ENCODE measurements around the gene RPS15.

RPS15 gene

DNA sequence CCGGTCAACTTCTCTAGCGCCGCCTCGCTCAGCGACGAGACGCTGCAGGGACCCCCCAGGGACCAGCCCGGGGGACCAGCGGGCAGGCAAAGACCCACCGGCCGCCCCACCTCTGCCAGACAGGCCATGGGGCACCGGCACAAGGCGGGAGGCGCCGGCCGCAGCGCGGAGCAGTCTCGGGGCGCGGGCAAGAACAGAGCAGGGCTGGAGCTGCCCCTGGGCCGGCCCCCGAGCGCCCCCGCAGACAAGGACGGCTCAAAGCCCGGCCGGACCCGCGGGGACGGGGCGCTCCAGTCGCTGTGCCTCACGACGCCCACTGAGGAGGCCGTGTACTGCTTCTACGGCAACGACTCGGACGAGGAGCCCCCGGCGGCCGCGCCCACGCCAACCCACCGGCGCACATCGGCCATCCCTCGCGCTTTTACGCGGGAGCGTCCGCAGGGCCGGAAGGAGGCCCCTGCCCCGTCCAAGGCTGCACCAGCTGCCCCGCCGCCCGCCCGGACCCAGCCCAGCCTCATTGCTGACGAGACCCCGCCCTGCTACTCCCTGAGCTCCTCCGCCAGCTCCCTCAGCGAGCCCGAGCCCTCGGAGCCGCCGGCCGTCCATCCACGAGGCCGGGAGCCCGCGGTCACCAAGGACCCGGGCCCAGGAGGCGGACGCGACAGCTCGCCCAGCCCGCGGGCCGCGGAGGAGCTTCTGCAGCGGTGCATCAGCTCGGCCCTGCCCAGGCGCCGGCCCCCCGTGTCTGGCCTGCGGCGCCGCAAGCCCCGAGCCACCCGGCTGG, 29.5 kb downstream of the RPS15 start:
- no peak overlapping the region for H3K4me3 ChIP-seq (ENCODE audit: extremely low read depth, insufficient read depth, low read length, poor library complexity, severe bottlenecking)
- no peaks in the 10 kb centered on the region for H3K36me3 ChIP-seq (ENCODE audit: control insufficient read depth, insufficient read depth, low read length)
- H3K4me1 ChIP-seq (ENCODE audit: control insufficient read depth, insufficient read depth, low read length, poor library complexity, severe bottlenecking), result peaks cover 23% of the 10 kb centered on the region
- WGBS, 2 experiments (ENCODE audit: insufficient coverage in 2 of 2), result 4 to 6% methylated on average over 79 to 83 of the region's 92 CpGs
- H3K9me3 ChIP-seq (ENCODE audit: control insufficient read depth, low read length), result no peaks in the 10 kb centered on the region
- no peak overlapping the region for H3K27ac ChIP-seq (ENCODE audit: low read depth, low read length, severe bottlenecking)

DNA sequence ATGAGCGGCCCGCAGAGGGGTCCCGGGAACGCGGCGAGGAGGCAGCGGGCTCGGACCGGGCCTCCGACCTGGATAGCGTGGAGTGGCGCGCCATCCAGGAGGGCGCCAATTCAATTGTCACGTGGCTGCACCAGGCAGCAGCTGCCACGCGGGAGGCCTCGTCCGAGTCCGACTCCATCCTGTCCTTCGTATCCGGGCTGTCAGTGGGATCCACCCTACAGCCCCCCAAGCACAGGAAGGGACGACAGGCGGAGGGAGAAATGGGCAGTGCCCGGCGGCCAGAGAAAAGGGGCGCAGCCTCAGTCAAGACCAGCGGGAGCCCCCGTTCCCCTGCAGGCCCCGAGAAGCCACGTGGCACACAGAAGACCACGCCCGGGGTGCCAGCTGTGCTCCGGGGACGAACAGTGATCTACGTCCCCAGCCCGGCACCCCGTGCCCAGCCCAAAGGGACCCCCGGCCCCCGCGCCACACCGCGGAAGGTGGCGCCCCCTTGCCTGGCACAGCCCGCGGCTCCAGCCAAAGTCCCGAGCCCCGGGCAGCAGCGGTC, 30.2 kb downstream of the RPS15 start:
- H3K9me3 ChIP-seq (ENCODE audit: control insufficient read depth, low read length), result no peaks in the 10 kb centered on the region
- no peak overlapping the region for H3K27ac ChIP-seq (ENCODE audit: low read depth, low read length, severe bottlenecking)
- no peak overlapping the region for H3K4me3 ChIP-seq (ENCODE audit: extremely low read depth, insufficient read depth, low read length, poor library complexity, severe bottlenecking)
- peaks cover 23% of the 10 kb centered on the region for H3K4me1 ChIP-seq (ENCODE audit: control insufficient read depth, insufficient read depth, low read length, poor library complexity, severe bottlenecking)
- H3K36me3 ChIP-seq (ENCODE audit: control insufficient read depth, insufficient read depth, low read length), result no peaks in the 10 kb centered on the region
- WGBS, 2 experiments (ENCODE audit: insufficient coverage in 2 of 2), result 21% methylated on average over 42 to 44 of the region's 49 CpGs

- Histone ChIP-seq H3K9me3 (ENCODE audit: control insufficient read depth, low read length) (no peaks in the 10 kb centered on the region), H3K36me3 (ENCODE audit: control insufficient read depth, insufficient read depth, low read length) (no peaks in the 10 kb centered on the region), H3K27ac (ENCODE audit: low read depth, low read length, severe bottlenecking) (no peak overlapping the region), H3K4me3 (ENCODE audit: extremely low read depth, insufficient read depth, low read length, poor library complexity, severe bottlenecking) (no peak overlapping the region), H3K4me1 (ENCODE audit: control insufficient read depth, insufficient read depth, low read length, poor library complexity, severe bottlenecking) (peaks cover 23% of the 10 kb centered on the region)
- 3 to 4% methylated on average over 39 to 42 of the region's 47 CpGs for WGBS, 2 experiments (ENCODE audit: insufficient coverage in 2 of 2)
These were observed 30.6 kb downstream of the RPS15 start for GRCh38 chr19:1468821-1469254.

- Histone ChIP-seq H3K4me3 (ENCODE audit: extremely low read depth, insufficient read depth, low read length, poor library complexity, severe bottlenecking) (peak overlapping the region; percentile 6), H3K9me3 (ENCODE audit: control insufficient read depth, low read length) (no peaks in the 10 kb centered on the region), H3K4me1 (ENCODE audit: control insufficient read depth, insufficient read depth, low read length, poor library complexity, severe bottlenecking) (peaks cover 23% of the 10 kb centered on the region), H3K36me3 (ENCODE audit: control insufficient read depth, insufficient read depth, low read length) (no peaks in the 10 kb centered on the region), H3K27ac (ENCODE audit: low read depth, low read length, severe bottlenecking) (no peak overlapping the region)
- 7 to 8% methylated on average over 91 to 111 of the region's 117 CpGs for WGBS, 2 experiments (ENCODE audit: insufficient coverage in 2 of 2)
These were observed 31.3 kb downstream of the RPS15 start for GRCh38 chr19:1469255-1470054.

DNA sequence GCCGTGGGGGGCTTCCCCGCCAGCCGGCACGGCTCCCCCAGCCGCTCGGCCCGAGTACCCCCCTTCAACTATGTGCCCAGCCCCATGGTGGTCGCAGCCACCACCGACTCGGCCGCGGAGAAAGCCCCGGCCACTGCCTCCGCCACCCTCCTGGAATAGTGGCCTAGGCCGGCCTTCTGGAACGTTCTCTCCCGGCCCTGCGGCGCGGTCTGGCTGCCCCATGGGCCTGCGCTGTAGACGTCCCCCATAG, 31.8 kb downstream of the RPS15 start:
- H3K9me3 ChIP-seq (ENCODE audit: control insufficient read depth, low read length), result no peaks in the 10 kb centered on the region
- H3K4me3 ChIP-seq (ENCODE audit: extremely low read depth, insufficient read depth, low read length, poor library complexity, severe bottlenecking), result peak overlapping the region; percentile 24
- WGBS, 2 experiments (ENCODE audit: insufficient coverage in 2 of 2), result 14 to 15% methylated on average over 17 to 19 of the region's 22 CpGs
- H3K4me1 ChIP-seq (ENCODE audit: control insufficient read depth, insufficient read depth, low read length, poor library complexity, severe bottlenecking), result peaks cover 23% of the 10 kb centered on the region
- H3K27ac ChIP-seq (ENCODE audit: low read depth, low read length, severe bottlenecking), result no peak overlapping the region
- peaks cover 3% of the 10 kb centered on the region for H3K36me3 ChIP-seq (ENCODE audit: control insufficient read depth, insufficient read depth, low read length)

DNA sequence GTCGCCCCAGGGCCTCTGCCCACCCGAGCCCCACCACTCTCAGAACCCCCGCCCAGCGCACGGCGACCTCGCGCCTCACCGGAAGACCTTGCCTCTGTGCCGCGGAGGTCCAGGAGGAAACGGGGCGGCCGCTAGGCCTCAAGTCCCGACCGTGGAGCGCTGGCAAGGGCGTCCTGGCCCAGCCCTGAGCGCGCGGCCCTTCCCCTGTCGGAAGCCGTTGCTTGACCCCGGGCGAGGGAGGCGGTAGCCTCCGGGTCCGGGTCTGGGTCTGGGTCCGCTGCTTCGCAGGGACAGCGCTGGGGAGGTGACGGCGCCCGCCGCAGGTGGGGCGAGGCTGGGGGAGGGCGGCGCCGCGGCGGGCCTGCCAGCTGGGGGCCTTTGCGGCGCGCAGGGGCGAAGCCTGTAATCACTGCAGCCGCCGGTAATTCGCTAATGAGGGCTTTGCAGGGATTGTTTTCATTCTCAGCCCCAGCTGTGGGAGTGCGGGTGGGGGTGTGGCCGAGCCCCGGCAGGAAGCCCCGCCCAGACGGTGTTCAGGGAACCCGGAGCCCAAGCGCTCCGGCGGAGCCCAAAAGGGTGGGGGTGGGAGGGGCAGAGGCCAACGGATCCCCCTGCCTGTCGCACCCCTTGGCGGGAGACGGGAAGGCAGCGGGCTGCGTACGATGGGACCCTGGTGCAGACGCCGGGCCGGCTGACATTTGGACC, 32.3 kb downstream of the RPS15 start:
- WGBS, 2 experiments (ENCODE audit: insufficient coverage in 2 of 2), result 1% methylated on average over 51 to 53 of the region's 67 CpGs
- H3K36me3 ChIP-seq (ENCODE audit: control insufficient read depth, insufficient read depth, low read length), result peaks cover 8% of the 10 kb centered on the region
- H3K27ac ChIP-seq (ENCODE audit: low read depth, low read length, severe bottlenecking), result no peak overlapping the region
- peak overlapping the region; percentile 24 for H3K4me3 ChIP-seq (ENCODE audit: extremely low read depth, insufficient read depth, low read length, poor library complexity, severe bottlenecking)
- H3K9me3 ChIP-seq (ENCODE audit: control insufficient read depth, low read length), result no peaks in the 10 kb centered on the region
- peaks cover 23% of the 10 kb centered on the region for H3K4me1 ChIP-seq (ENCODE audit: control insufficient read depth, insufficient read depth, low read length, poor library complexity, severe bottlenecking)

- H3K27ac ChIP-seq (ENCODE audit: low read depth, low read length, severe bottlenecking), result no peak overlapping the region
- peaks cover 23% of the 10 kb centered on the region for H3K4me1 ChIP-seq (ENCODE audit: control insufficient read depth, insufficient read depth, low read length, poor library complexity, severe bottlenecking)
- no peaks in the 10 kb centered on the region for H3K9me3 ChIP-seq (ENCODE audit: control insufficient read depth, low read length)
- H3K36me3 ChIP-seq (ENCODE audit: control insufficient read depth, insufficient read depth, low read length), result peaks cover 12% of the 10 kb centered on the region
- peak overlapping the region; percentile 24 for H3K4me3 ChIP-seq (ENCODE audit: extremely low read depth, insufficient read depth, low read length, poor library complexity, severe bottlenecking)
- WGBS, 2 experiments (ENCODE audit: insufficient coverage in 2 of 2), result 7 to 8% methylated on average over 25 to 28 of the region's 28 CpGs
These were observed 32.9 kb downstream of the RPS15 start for GRCh38 chr19:1471010-1471514.

DNA sequence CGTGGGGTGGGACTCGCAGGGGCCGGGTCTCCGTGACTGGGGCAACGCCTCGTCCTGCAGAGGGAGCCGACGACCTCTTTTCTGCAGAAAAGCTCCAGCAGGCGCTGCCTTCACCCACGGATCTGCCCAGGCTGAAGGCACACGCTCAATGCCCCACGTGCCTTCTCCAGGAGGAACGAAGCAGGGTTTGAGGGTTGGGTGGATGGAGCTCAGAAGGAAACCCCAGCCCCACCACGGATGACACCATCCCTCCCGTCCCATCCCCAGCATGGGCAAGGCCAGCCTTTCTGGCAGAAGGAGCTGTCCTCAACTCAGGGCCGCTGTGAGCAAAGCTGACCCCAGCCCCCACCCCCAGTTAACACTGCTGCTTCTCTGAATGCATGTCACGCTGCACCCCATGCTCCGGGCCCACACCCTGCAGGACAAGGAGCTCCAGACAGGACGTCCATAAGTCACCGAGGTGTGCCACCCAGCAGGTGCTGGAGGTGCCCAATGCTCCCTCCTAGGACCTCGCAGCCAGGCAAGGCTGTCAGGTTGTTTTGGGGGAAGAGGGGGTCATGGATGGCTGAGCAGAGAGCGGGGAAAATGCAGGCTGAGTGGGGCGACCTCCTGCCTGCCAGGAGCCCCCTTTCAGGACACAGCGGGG, 33.4 kb downstream of the RPS15 start:
- 30% methylated on average over 12 to 19 of the region's 24 CpGs for WGBS, 2 experiments (ENCODE audit: insufficient coverage in 2 of 2)
- Histone ChIP-seq H3K4me1 (ENCODE audit: control insufficient read depth, insufficient read depth, low read length, poor library complexity, severe bottlenecking) (peaks cover 22% of the 10 kb centered on the region), H3K36me3 (ENCODE audit: control insufficient read depth, insufficient read depth, low read length) (peaks cover 18% of the 10 kb centered on the region), H3K9me3 (ENCODE audit: control insufficient read depth, low read length) (no peaks in the 10 kb centered on the region), H3K4me3 (ENCODE audit: extremely low read depth, insufficient read depth, low read length, poor library complexity, severe bottlenecking) (no peak overlapping the region), H3K27ac (ENCODE audit: low read depth, low read length, severe bottlenecking) (no peak overlapping the region)

- peaks cover 17% of the 10 kb centered on the region for H3K4me1 ChIP-seq (ENCODE audit: control insufficient read depth, insufficient read depth, low read length, poor library complexity, severe bottlenecking)
- H3K36me3 ChIP-seq (ENCODE audit: control insufficient read depth, insufficient read depth, low read length), result peaks cover 23% of the 10 kb centered on the region
- WGBS, 2 experiments (ENCODE audit: insufficient coverage in 2 of 2), result 60 to 66% methylated on average over 33 to 40 of the region's 44 CpGs
- no peak overlapping the region for H3K4me3 ChIP-seq (ENCODE audit: extremely low read depth, insufficient read depth, low read length, poor library complexity, severe bottlenecking)
- H3K27ac ChIP-seq (ENCODE audit: low read depth, low read length, severe bottlenecking), result no peak overlapping the region
- H3K9me3 ChIP-seq (ENCODE audit: control insufficient read depth, low read length), result no peaks in the 10 kb centered on the region
These were observed 34.3 kb downstream of the RPS15 start for GRCh38 chr19:1472231-1473084.
